K562 (cell line): ENCODE data around the gene SLC14A1. TPM values are rescaled to one million over a fixed set of nuclear protein-coding genes. Genes with fewer than 3 reads are reported as not detected.

Source experiments
- CBFA2T3 ChIP-seq: fragments of 450-650 bp; IDR thresholded peaks from 2 replicates; pipeline ENCODE4 v1.6.1; 2017
- CCNT2 ChIP-seq: IDR thresholded peaks from 2 replicates; pipeline ENCODE4 v1.6.1; 2011; ENCODE audit warnings: borderline replicate concordance, low read depth, mild to moderate bottlenecking, moderate library complexity, mixed read lengths, low read length; ENCODE audit not compliant: insufficient read length; ENCODE audit errors: extremely low read depth
- GATA2 ChIP-seq: sonication (generic); formaldehyde crosslinking; IDR thresholded peaks from 2 replicates; pipeline ENCODE4 v1.4.0; 2020; ENCODE audit warnings: mild to moderate bottlenecking, missing genetic modification reagents
- HDAC8 ChIP-seq: fragments of 450-650 bp; IDR thresholded peaks from 2 replicates; pipeline ENCODE4 v1.6.1; 2016; ENCODE audit warnings: mild to moderate bottlenecking, missing genetic modification characterization, moderate library complexity, missing compliant biosample characterization
- KDM1A ChIP-seq, 2 experiments: fragments of 450-650 bp; IDR thresholded peaks; 2 replicates each; pipeline ENCODE4 v1.6.1; 2016; ENCODE audit warnings: mild to moderate bottlenecking in 2 of 2
- MNT ChIP-seq, 2 experiments: fragments of 450-650 bp; conservative IDR thresholded peaks; 2 replicates each; pipeline ENCODE4 v1.6.1; 2017; ENCODE audit warnings: mild to moderate bottlenecking in 2 of 2, moderate library complexity in 2 of 2
- MYNN ChIP-seq, 2 experiments: sonication (generic); formaldehyde crosslinking in 1 of 2; IDR thresholded peaks; 2 replicates each; pipeline versions ENCODE4 v1.5.0 to v1.6.1; 2016 to 2020; ENCODE audit warnings: antibody characterized with exemption in 1 of 2, missing genetic modification reagents in 1 of 2
- POLR2B ChIP-seq: fragments of 450-650 bp; IDR thresholded peaks from 2 replicates; pipeline ENCODE4 v1.6.1; 2018; ENCODE audit warnings: low read depth; ENCODE audit not compliant: partially characterized antibody
- SMC3 ChIP-seq: conservative IDR thresholded peaks from 2 replicates; pipeline ENCODE4 v1.6.1; 2011; ENCODE audit warnings: low read depth, low read length, improper control_type of control experiment; ENCODE audit not compliant: insufficient read depth
- STAT5A ChIP-seq: IDR thresholded peaks from 2 replicates; pipeline ENCODE4 v1.6.1; 2012; ENCODE audit warnings: low read length, inconsistent platforms, borderline replicate concordance
- ZNF174 ChIP-seq: fragments of 250-450 bp; sonication (Bioruptor Pico); IDR thresholded peaks from 2 replicates; pipeline ENCODE4 v1.4.0; 2020; ENCODE audit warnings: mild to moderate bottlenecking
- ZNF212 ChIP-seq: fragments of 450-650 bp; formaldehyde crosslinking; IDR thresholded peaks from 2 replicates; pipeline ENCODE4 v1.4.0; 2020; ENCODE audit warnings: mild to moderate bottlenecking
- ZNF318 ChIP-seq, 2 experiments: fragments of 450-650 bp; IDR thresholded peaks; 2 replicates each; pipeline ENCODE4 v1.6.1; 2016; ENCODE audit warnings: mild to moderate bottlenecking in 2 of 2, borderline replicate concordance in 1 of 2, low read depth in 1 of 2, moderate library complexity in 1 of 2
- ZNF395 ChIP-seq: fragments of 200-800 bp; sonication (Bioruptor generic); IDR thresholded peaks from 2 replicates; pipeline ENCODE4 v1.6.1; 2017; ENCODE audit warnings: missing genetic modification characterization, missing compliant biosample characterization
- polyA plus RNA-seq, 8 experiments: library from polyadenylated mRNA; depleted of rRNA in 4 of 8; stranded (reverse) in 5 of 8; unstranded in 3 of 8; fragments of >200 nt; fragmentation: Nextera tagmentation in 2 of 8; fragmentation: Illumina TruSeq in 1 of 8; extraction: Ambion mirVana in 2 of 8; extraction: Trizol in 1 of 8; gene quantifications; 2 replicates each; pipeline versions ENCODE4 v1.2.1 to v1.2.3, GENCODE V29; 2011 to 2014; ENCODE audit warnings: inconsistent platforms in 1 of 8, missing spikeins in 1 of 8
- total RNA-seq, 7 experiments: library from RNA; depleted of rRNA in 6 of 7; stranded (reverse); fragments of >200 nt in 6 of 7; fragmentation: Illumina TruSeq in 2 of 7; extraction: Trizol in 2 of 7; gene quantifications; 2 replicates each; pipeline versions ENCODE4 v1.2.1 to v1.2.3, GENCODE V29; 2011 to 2021; ENCODE audit warnings: low replicate concordance in 1 of 7
- TF ChIP-seq, protein P1 (sequence below): sonication (generic); formaldehyde crosslinking; IDR thresholded peaks from 2 replicates; pipeline ENCODE4 v1.8.0; 2022; ENCODE audit warnings: missing genetic modification reagents, mild to moderate bottlenecking, moderate library complexity, borderline replicate concordance

SLC14A1 gene
- total and polyA plus RNA-seq, 9 of the 15 experiments (the other 6 are each of a cell fraction or from before 2014, with no cell fraction given) = 0.14 to 0.40 (median 0.20) TPM; not detected in 6

GRCh38 chr18:45722899-45723298 is 1.1 kb upstream of the SLC14A1 start (continued):
- TF ChIP-seq ZNF318 (IDR thresholded peaks at IDR 0.05; ENCODE audit: borderline replicate concordance in 1 of 2, low read depth in 1 of 2) (no peak), ZNF174 (no peak), GATA2 (CRISPR knock-in tag) (peak; percentile 85), ZNF395 (CRISPR knock-in tag) (peak; percentile 72; the same call in 1 of the 2 replicates), STAT5A (peak; percentile 80; the same call in 1 of the 2 replicates), SMC3 (peak; percentile 76), HDAC8 (tag) (no peak), POLR2B (no peak), CBFA2T3 (peak; percentile 92), MYNN (IDR thresholded peaks at IDR 0.05) (peak; percentile 31; the same call in 1 of the 2 replicates), MYNN (CRISPR knock-in tag; IDR thresholded peaks at IDR 0.05) (no peak), KDM1A (IDR thresholded peaks at IDR 0.05) (0 out of 4 replicates have a peak, but pooled peaks of 1 of the 2 experiments have one; percentile 15), CCNT2 (peak; percentile 81), MNT (conservative IDR thresholded peaks at IDR 0.05) (0 out of 4 replicates have a peak, but pooled peaks of 1 of the 2 experiments have one; percentile 36), ZNF212 (no peak)
- TF ChIP-seq, protein P1, sequence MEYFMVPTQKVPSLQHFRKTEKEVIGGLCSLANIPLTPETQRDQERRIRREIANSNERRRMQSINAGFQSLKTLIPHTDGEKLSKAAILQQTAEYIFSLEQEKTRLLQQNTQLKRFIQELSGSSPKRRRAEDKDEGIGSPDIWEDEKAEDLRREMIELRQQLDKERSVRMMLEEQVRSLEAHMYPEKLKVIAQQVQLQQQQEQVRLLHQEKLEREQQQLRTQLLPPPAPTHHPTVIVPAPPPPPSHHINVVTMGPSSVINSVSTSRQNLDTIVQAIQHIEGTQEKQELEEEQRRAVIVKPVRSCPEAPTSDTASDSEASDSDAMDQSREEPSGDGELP (CRISPR knock-in tag) = peak; percentile 58; the same call in 1 of the 2 replicates
